ENCODE results near the gene BTBD9.

BTBD9 gene

DNA sequence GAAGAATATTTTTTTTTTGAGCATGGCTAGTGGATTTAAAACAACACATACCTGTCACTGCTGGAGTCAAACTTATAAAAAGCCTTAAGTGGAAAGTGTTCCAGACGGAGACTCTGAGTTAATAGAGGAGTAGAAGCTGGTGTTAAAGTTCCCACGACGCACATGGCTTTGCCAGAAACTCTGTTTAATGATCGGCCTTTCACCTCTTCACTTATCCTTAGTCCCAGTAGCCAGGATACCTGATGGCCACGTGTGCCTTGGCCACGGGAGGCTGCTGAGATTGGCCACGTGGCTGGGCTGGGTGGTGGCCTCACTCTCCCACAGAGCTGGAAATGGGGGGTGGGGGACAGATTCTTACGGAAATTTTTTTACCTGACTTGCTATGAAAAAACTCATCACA, 487.1 kb downstream of the BTBD9 start:
- H4K20me1 ChIP-seq (ENCODE audit: insufficient read depth, low read length), result peaks cover 33% of the 10 kb centered on the region
- H3K36me3 ChIP-seq (ENCODE audit: insufficient read depth, low read length), result peaks cover 27% of the 10 kb centered on the region
- H2AFZ ChIP-seq (ENCODE audit: low read depth, low read length), result no peak overlapping the region
- no peaks in the 10 kb centered on the region for H3K4me1 ChIP-seq (ENCODE audit: insufficient read depth, low read length)
- no peak for TF ChIP-seq EZH2 (IDR thresholded peaks at IDR 0.05; ENCODE audit: borderline replicate concordance, low read depth, low read length, severe bottlenecking)
- TF ChIP-seq, protein P1, sequence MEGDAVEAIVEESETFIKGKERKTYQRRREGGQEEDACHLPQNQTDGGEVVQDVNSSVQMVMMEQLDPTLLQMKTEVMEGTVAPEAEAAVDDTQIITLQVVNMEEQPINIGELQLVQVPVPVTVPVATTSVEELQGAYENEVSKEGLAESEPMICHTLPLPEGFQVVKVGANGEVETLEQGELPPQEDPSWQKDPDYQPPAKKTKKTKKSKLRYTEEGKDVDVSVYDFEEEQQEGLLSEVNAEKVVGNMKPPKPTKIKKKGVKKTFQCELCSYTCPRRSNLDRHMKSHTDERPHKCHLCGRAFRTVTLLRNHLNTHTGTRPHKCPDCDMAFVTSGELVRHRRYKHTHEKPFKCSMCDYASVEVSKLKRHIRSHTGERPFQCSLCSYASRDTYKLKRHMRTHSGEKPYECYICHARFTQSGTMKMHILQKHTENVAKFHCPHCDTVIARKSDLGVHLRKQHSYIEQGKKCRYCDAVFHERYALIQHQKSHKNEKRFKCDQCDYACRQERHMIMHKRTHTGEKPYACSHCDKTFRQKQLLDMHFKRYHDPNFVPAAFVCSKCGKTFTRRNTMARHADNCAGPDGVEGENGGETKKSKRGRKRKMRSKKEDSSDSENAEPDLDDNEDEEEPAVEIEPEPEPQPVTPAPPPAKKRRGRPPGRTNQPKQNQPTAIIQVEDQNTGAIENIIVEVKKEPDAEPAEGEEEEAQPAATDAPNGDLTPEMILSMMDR (IDR thresholded peaks at IDR 0.05; ENCODE audit: borderline replicate concordance, extremely low read depth, low read length, poor library complexity, severe bottlenecking), result no peak
- H3K9ac ChIP-seq (ENCODE audit: low read depth, low read length), result no peak overlapping the region
- DNase-seq (no peak), ATAC-seq (ENCODE audit: insufficient read depth, low read depth) (no peak)
- H3K27me3 ChIP-seq (ENCODE audit: insufficient read depth, low read length, poor library complexity), result no peaks in the 10 kb centered on the region
- H3K79me2 ChIP-seq (ENCODE audit: insufficient read depth, low read length), result no peaks in the 10 kb centered on the region
- no peak overlapping the region for H3K4me2 ChIP-seq (ENCODE audit: insufficient read depth, low read length)
- no peaks in the 10 kb centered on the region for H3K9me3 ChIP-seq (ENCODE audit: insufficient read depth, low read length, severe bottlenecking)
- H3K4me3 ChIP-seq (ENCODE audit: low read depth in 1 of 2, low read length in 2 of 2), result no peak overlapping the region
- no peak overlapping the region for H3K27ac ChIP-seq (ENCODE audit: low read length)

DNA sequence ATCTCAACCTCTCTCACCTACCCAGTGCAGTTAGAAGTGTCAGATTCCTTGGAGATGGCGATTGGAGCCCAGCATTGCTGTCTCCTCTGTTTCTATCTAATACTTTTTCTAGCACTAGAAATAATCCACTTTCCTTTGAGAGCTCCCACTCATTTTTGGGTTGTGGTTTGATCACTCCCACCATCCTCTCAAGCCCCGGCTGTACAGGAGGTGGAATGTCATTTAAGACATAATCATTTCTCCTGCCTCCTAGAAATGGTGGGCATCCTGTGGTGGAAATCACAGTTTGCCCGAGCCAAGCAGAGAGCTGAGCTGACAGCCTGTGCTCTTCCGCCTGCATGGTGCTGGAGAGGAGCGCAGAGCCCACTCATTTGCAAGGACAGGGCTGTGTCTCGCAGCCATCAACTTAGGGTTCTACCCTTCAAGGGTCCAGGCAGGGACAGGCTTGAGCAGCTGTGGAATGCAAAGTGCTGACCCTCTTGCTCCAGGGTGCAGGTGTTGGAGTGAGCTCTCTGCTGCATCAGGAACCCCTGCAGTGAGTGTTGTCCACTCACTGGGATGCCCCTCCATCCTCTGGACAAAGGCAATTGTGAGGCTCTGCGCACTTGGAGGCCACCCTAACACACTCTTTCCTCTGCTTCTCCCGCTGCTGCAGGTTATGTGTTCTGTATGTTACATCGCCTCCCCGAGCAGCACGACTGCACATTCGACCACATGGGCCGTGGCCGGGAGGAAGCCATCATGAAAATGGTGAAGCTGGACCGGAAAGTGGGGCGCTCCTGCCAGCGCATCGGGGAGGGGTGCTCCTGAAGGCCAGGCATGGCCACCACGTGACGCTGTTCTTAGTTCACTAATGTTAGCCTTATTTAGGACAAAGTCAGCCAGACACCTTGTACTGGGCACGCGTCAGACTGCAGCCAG, 487.9 kb downstream of the BTBD9 start:
- H3K27ac ChIP-seq (ENCODE audit: low read length), result no peak overlapping the region
- TF ChIP-seq, protein P1 (IDR thresholded peaks at IDR 0.05; ENCODE audit: borderline replicate concordance, extremely low read depth, low read length, poor library complexity, severe bottlenecking), result no peak
- no peak for TF ChIP-seq EZH2 (IDR thresholded peaks at IDR 0.05; ENCODE audit: borderline replicate concordance, low read depth, low read length, severe bottlenecking)
- no peak overlapping the region for H3K9ac ChIP-seq (ENCODE audit: low read depth, low read length)
- no peaks in the 10 kb centered on the region for H3K27me3 ChIP-seq (ENCODE audit: insufficient read depth, low read length, poor library complexity)
- ATAC-seq (ENCODE audit: insufficient read depth, low read depth) (no peak), DNase-seq (no peak)
- H3K4me1 ChIP-seq (ENCODE audit: insufficient read depth, low read length), result no peaks in the 10 kb centered on the region
- H3K9me3 ChIP-seq (ENCODE audit: insufficient read depth, low read length, severe bottlenecking), result no peaks in the 10 kb centered on the region
- H4K20me1 ChIP-seq (ENCODE audit: insufficient read depth, low read length), result peaks cover 31% of the 10 kb centered on the region
- H3K4me3 ChIP-seq (ENCODE audit: low read depth in 1 of 2, low read length in 2 of 2), result no peak overlapping the region
- H2AFZ ChIP-seq (ENCODE audit: low read depth, low read length), result no peak overlapping the region
- no peak overlapping the region for H3K4me2 ChIP-seq (ENCODE audit: insufficient read depth, low read length)
- peaks cover 27% of the 10 kb centered on the region for H3K36me3 ChIP-seq (ENCODE audit: insufficient read depth, low read length)
- no peaks in the 10 kb centered on the region for H3K79me2 ChIP-seq (ENCODE audit: insufficient read depth, low read length)

DNA sequence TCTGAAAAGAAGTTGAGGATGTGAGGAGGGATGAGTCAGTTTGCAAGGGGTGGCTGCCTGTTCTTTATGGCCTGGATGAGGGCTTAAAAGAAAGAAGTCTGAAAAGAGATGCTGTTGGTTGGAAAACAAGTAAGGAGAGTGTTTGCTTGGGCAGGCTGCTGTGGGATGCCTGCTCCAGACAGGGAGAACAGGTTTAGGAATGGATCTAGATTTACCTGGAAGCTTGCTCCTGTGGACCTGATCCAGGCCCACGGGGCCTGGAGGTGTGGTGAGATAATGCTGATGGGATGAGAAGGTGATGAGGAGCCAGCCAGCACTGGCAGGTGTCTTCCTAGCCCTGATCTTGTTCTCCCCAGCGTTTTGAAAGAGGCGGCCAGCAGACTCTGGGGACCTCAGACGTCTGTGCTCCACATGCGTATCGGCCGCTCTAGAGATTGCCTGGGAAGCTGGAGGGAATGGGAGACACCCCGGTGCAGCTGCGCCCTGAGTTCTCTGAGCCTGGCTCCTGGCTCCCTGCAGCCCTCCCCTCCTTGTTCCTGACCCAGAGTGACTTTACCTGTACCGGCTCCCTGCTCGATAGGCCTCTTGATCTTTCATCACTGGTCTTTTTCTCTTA, 488.9 kb downstream of the BTBD9 start:
- H3K4me3 ChIP-seq (ENCODE audit: low read depth in 1 of 2, low read length in 2 of 2), result no peak overlapping the region
- no peak overlapping the region for H3K9ac ChIP-seq (ENCODE audit: low read depth, low read length)
- H3K27ac ChIP-seq (ENCODE audit: low read length), result no peak overlapping the region
- TF ChIP-seq, protein P1 (IDR thresholded peaks at IDR 0.05; ENCODE audit: borderline replicate concordance, extremely low read depth, low read length, poor library complexity, severe bottlenecking), result no peak
- TF ChIP-seq EZH2 (IDR thresholded peaks at IDR 0.05; ENCODE audit: borderline replicate concordance, low read depth, low read length, severe bottlenecking), result no peak
- no peak overlapping the region for H2AFZ ChIP-seq (ENCODE audit: low read depth, low read length)
- DNase-seq (no peak), ATAC-seq (ENCODE audit: insufficient read depth, low read depth) (no peak)
- no peaks in the 10 kb centered on the region for H3K4me1 ChIP-seq (ENCODE audit: insufficient read depth, low read length)
- peaks cover 35% of the 10 kb centered on the region for H4K20me1 ChIP-seq (ENCODE audit: insufficient read depth, low read length)
- peaks cover 27% of the 10 kb centered on the region for H3K36me3 ChIP-seq (ENCODE audit: insufficient read depth, low read length)
- no peak overlapping the region for H3K4me2 ChIP-seq (ENCODE audit: insufficient read depth, low read length)
- no peaks in the 10 kb centered on the region for H3K27me3 ChIP-seq (ENCODE audit: insufficient read depth, low read length, poor library complexity)
- no peaks in the 10 kb centered on the region for H3K9me3 ChIP-seq (ENCODE audit: insufficient read depth, low read length, severe bottlenecking)
- H3K79me2 ChIP-seq (ENCODE audit: insufficient read depth, low read length), result no peaks in the 10 kb centered on the region

All from DND-41 (cell line).